ENCODE data around the gene PRTFDC1. TPM values are rescaled to one million over a fixed set of nuclear protein-coding genes. Genes with fewer than 3 reads are reported as not detected.
"Not testable (repeated sequence)": the region's sequence is repeated elsewhere in the genome, so short reads cannot be mapped to it uniquely, and the experiment has no call there.

Gene PRTFDC1
- total and polyA plus RNA-seq, 2 donors from 2014 or later = 3.8 to 6.1 TPM

- intact Hi-C loops (cut with DNase I) = no loop called here
- Histone ChIP-seq H3K9me3 (ENCODE audit: control insufficient read depth in 2 of 3, insufficient read depth in 1 of 3, low read length in 3 of 3) (no peaks in the 10 kb centered on the region), H3K9ac (ENCODE audit: low read length in 3 of 3) (no peak overlapping the region), H3K27me3 (ENCODE audit: control insufficient read depth, insufficient read depth, low read length) (no peaks in the 10 kb centered on the region), H3K4me1 (ENCODE audit: control insufficient read depth in 2 of 3, insufficient read depth in 2 of 3, low read depth in 1 of 3, low read length in 3 of 3) (peaks cover 0 to 7% (median 3%) of the 10 kb centered on the region in 3 donors), H3K27ac (ENCODE audit: low read depth in 2 of 2, low read length in 2 of 2) (no peak overlapping the region), H3K36me3 (ENCODE audit: control insufficient read depth in 2 of 3, insufficient read depth in 3 of 3, low read length in 3 of 3) (no peaks in the 10 kb centered on the region), H3K4me3 (ENCODE audit: low read length in 3 of 3) (no peak overlapping the region)
- FAIRE-seq (peak; percentile 17), DNase-seq (peak in 3 of 5 donors; percentile 5 to 85 (median 66))
- TF ChIP-seq CTCF (IDR thresholded peaks at IDR 0.05; ENCODE audit: borderline replicate concordance, extremely low read depth, insufficient read depth) = no peak
Measured at GRCh38 chr10:24920907-24921881, 31.2 kb downstream of the PRTFDC1 start.

GRCh38 chr10:24920192-24920591 lies 32.2 kb downstream of the PRTFDC1 start:
- H3K36me3 ChIP-seq (ENCODE audit: control insufficient read depth in 2 of 3, insufficient read depth in 3 of 3, low read length in 3 of 3); FAIRE-seq; intact Hi-C loops (cut with DNase I): not testable (repeated sequence)

GRCh38 chr10:24919629-24920028 lies 32.8 kb downstream of the PRTFDC1 start:
- H3K36me3 ChIP-seq (ENCODE audit: control insufficient read depth in 2 of 3, insufficient read depth in 3 of 3, low read length in 3 of 3); H3K27me3 ChIP-seq (ENCODE audit: control insufficient read depth, insufficient read depth, low read length); intact Hi-C loops (cut with DNase I); H3K4me3 ChIP-seq (ENCODE audit: low read length in 3 of 3); DNase-seq; H3K9ac ChIP-seq (ENCODE audit: low read length in 3 of 3); H3K27ac ChIP-seq (ENCODE audit: low read depth in 2 of 2, low read length in 2 of 2); FAIRE-seq; H3K4me1 ChIP-seq (ENCODE audit: control insufficient read depth in 2 of 3, insufficient read depth in 2 of 3, low read depth in 1 of 3, low read length in 3 of 3); H3K9me3 ChIP-seq (ENCODE audit: control insufficient read depth in 2 of 3, insufficient read depth in 1 of 3, low read length in 3 of 3): not testable (repeated sequence)

More at GRCh38 chr10:24920192-24920591, 32.2 kb downstream of the PRTFDC1 start:
- not testable (repeated sequence) for H3K4me3 ChIP-seq (ENCODE audit: low read length in 3 of 3); DNase-seq; H3K9ac ChIP-seq (ENCODE audit: low read length in 3 of 3); H3K4me1 ChIP-seq (ENCODE audit: control insufficient read depth in 2 of 3, insufficient read depth in 2 of 3, low read depth in 1 of 3, low read length in 3 of 3); H3K27ac ChIP-seq (ENCODE audit: low read depth in 2 of 2, low read length in 2 of 2); H3K9me3 ChIP-seq (ENCODE audit: control insufficient read depth in 2 of 3, insufficient read depth in 1 of 3, low read length in 3 of 3); H3K27me3 ChIP-seq (ENCODE audit: control insufficient read depth, insufficient read depth, low read length)

GRCh38 chr10:24917979-24918378 lies 34.4 kb downstream of the PRTFDC1 start:
- no peak for FAIRE-seq
- H3K36me3 ChIP-seq (ENCODE audit: control insufficient read depth in 2 of 3, insufficient read depth in 3 of 3, low read length in 3 of 3) = no peaks in the 10 kb centered on the region
- no peak overlapping the region for H3K4me3 ChIP-seq (ENCODE audit: low read length in 3 of 3)
- no peak for TF ChIP-seq CTCF (IDR thresholded peaks at IDR 0.05; ENCODE audit: borderline replicate concordance, extremely low read depth, insufficient read depth)
- H3K27ac ChIP-seq (ENCODE audit: low read depth in 2 of 2, low read length in 2 of 2) = no peak overlapping the region
- no peak overlapping the region for H3K9ac ChIP-seq (ENCODE audit: low read length in 3 of 3)
- intact Hi-C loops (cut with DNase I) = no loop called here
- no peaks in the 10 kb centered on the region for H3K9me3 ChIP-seq (ENCODE audit: control insufficient read depth in 2 of 3, insufficient read depth in 1 of 3, low read length in 3 of 3)
- no peaks in the 10 kb centered on the region for H3K27me3 ChIP-seq (ENCODE audit: control insufficient read depth, insufficient read depth, low read length)
- DNase-seq = no peak
- H3K4me1 ChIP-seq (ENCODE audit: control insufficient read depth in 2 of 3, insufficient read depth in 2 of 3, low read depth in 1 of 3, low read length in 3 of 3) = peaks cover 0 to 7% (median 3%) of the 10 kb centered on the region in 3 donors
